Measurements from ENCODE around the gene PEAR1.

The PEAR1 gene

DNA sequence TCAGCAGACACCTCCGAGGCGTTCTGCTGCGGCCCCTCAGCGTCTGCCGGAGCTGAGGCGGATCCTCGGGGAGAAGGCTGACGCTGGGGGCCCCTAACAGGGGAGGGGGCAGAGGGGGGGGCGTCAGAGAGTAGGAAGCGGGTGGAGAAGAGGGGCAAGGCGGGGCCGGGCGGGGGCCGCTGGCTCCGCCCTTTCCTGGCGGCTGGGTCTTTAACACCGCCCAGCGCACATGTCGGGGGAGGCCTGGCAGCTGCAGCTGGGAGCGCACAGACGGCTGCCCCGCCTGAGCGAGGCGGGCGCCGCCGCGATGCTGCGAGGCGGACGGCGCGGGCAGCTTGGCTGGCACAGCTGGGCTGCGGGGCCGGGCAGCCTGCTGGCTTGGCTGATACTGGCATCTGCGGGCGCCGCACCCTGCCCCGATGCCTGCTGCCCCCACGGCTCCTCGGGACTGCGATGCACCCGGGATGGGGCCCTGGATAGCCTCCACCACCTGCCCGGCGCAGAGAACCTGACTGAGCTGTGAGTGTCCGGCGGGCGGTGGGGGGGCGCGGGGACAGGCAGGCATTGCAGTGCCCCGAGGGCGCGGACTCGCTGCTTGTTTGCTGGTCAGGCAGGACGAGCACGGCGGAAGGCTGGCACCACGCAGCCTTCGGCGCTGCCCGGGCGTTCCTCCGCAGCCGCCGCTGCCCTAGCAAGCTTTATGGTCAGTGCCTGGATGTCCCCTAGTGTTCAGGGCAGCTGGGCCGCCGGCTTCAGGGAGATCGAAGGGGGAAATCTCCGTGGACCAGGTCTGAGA lies 32.7 kb upstream of the PEAR1 start, which contains the start of gene NTRK1:
TSS of gene NTRK1 (plus strand) at position 238 of the 796 bp plus-strand sequence. CDS start at position 308, 70 bp downstream.
- no peak for DNase-seq

DNA sequence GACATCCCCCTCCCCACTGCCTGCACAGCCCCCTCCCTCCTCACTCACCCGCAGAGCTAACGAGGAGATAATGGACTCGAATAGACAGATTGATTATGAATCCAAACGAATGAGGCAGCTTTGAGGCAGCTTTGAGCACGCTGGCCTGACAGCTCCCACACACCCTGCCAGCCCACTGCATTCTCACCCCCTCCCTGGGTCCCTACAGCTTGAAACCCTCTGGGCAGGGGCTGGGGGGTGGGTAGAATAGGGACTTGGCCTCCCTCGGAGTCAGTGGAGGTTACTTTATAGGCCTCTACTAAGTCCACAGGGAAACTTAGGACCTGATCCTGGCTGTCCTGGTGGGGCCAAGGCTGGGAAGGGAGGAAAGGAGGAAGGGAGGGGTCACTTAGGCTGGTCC lies 30.9 kb upstream of the PEAR1 start:
- DNase-seq = no peak

DNA sequence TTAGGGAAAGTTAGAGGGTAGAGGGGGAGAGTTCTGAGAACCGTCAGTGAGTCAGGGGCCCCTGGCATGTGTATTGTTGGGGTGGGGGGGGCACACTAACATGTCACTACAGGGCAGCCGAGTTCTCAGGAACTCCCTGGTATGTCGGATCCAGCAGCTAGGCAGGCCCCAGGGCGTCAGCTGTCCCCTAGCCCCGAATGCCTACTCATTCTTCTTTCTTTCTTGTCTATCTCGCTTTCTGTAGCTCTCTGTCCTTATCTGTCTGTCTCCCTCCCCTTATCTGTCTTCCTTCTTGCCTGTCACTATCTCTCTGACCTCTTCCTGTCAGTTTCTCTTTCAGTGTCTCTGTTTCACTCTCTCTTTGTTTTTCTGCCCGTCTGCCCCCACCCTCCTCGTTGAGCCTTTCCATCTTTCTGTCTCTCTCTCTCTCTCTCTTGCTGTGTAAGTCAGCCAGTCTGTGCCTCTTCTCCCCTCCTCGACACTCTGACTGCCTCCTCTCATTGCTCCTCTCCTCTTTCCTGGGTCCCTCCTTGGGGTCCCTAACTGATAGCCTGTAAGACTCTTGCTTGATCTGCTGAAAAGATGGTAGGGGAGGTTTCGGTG lies 30.4 kb upstream of the PEAR1 start:
- no peak for DNase-seq

DNA sequence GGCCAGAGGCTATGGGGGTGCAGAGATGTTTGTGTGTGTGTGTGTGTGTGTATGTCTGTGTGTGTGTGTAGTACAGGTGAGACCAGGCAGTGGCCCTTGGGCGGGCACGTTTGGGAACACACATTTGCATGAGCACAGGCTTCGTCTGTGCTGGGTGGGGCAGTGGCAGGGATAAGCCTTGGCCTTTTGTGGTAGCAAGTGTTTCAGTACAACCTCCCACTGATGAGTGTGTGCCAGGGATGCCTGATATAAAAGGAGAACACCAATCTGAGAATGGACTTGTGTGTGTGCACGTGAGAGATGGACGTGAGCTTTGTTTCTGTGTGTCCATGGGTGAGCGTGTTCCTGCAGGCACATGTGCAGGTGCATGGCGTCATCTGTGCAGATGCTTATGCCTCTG lies 29.9 kb upstream of the PEAR1 start:
- DNase-seq = no peak

DNA sequence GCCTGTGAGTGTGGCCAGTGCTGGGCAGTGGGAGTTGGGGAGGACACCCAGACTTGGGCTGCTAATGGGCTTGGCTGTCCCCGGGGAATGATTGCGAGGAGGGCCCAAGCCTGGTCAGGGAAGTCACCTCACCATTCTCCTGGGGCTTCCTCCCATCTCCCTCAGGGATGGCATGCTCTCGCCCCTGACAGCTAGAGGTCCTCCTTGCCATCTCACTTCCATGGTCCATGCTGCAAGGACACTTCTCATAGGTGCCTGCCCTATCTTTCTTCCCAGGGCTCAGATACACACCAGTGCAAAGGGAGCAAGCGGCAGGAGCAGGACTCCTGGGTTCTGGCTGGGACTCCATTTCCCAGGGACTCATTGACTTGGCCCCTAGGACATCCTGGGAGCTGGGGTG lies 28.7 kb upstream of the PEAR1 start:
- peak in 1 of 2 experiments; percentile 16 for DNase-seq

DNA sequence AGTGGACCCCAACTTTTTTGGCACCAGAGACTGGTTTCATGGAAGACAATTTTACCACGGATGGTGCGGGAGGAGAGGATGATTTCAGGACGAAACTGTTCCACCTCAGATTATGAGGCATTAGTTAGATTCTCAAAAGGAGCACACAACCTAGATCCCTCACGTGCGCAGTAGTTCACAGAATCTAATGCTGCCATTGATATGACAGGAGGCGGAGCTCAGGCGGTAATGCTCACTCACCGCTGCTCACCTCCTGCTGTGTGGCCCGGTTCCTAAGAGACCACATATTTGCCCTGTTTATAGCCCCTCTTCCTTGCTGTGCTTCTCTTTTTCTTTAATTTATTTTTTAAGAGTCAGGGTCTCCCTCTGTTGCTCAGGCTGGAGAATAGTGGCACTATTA lies 28.3 kb upstream of the PEAR1 start:
- DNase-seq = no peak

DNA sequence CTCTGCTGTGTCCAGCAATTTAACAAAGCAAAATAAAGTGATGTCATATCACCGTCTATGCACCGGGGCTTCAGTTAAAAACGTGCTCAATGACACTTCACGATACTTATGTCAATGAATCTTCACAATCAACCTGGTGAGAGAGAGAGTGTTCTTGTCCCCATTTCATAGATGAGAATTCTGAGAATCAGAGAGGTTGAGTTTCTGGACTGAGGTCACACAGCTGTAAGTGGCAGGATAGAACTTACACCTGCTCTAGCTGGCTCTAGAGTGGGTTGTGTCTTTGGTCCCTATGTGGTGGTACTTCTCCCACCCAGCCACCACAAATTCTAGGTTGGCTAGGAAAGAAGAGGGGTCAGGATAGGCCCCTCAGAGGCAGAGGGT lies 27.7 kb upstream of the PEAR1 start:
- DNase-seq = no peak

DNA sequence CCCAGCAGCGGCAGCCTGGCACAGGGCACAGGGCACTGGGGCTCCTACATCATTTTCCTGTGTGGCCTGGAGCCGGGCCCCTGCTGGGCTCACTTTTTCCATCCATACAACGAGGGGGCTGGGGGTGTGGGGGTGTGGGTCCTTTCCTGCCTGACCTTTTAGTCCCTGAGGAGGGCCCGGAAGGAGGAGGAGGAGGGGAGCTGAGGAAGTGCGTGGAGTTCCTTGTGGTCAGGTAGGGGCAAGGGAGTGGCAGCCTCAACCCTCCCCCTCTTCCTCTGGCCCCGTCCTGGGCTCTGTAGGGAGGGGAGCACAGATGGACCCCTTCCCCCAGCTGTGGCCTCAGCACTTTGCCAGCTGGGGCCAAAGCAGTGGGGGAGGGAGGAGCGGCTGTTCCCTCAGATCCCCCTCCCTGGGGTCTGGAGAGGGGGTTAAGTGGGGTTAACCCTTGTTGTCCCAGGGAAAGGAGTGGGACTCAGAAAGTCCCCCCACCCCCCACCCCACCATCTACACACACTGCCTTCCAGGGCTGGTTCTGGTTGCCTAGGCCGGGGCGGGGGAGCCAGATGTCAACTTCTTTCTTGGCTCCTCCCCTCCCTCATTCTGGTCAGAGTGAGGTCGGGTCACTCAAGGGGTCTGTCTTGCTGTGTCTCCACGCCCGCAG lies 27.1 kb upstream of the PEAR1 start:
- no peak for DNase-seq

DNA sequence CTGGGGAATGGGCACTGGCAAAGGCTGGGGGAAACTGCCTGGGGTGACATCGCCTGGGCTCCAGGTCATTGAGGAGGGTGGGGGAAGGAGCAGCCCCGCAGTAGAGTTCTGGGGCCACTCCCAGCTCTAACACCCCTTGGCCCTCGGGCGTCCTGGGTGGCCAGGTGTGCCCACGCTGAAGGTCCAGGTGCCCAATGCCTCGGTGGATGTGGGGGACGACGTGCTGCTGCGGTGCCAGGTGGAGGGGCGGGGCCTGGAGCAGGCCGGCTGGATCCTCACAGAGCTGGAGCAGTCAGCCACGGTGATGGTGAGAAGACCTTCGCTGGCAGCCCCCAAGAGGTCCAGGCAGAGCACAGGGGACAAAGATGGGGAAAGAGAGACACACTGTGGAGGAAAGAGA lies 25.2 kb upstream of the PEAR1 start:
- no peak for DNase-seq

DNA sequence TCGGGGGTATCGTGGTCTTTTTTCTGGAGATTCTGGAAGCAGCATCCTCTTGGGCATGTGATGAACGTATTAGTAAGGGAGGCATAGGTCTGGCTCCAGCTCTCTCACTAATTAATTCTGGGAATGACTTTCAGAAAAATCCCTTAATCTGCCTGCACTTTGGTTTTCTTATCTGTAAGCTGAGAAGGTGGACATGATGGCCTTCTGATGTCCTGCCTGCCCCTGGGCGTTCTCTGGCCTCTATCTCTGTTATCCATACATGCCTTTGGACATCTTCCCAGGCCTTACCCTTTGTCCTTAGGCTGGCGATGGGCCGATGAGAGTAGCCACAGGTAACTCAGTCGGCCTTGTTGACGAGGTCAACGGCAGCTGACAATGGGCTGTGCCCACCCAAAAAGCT lies 24.1 kb upstream of the PEAR1 start:
- DNase-seq = no peak

DNA sequence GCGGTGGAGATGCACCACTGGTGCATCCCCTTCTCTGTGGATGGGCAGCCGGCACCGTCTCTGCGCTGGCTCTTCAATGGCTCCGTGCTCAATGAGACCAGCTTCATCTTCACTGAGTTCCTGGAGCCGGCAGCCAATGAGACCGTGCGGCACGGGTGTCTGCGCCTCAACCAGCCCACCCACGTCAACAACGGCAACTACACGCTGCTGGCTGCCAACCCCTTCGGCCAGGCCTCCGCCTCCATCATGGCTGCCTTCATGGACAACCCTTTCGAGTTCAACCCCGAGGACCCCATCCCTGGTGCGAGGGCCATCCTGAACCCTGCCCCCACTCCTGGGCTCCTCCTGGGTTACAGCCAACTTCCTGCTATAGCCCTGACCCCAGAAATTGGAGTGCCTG lies 19.9 kb upstream of the PEAR1 start:
- no peak for DNase-seq

DNA sequence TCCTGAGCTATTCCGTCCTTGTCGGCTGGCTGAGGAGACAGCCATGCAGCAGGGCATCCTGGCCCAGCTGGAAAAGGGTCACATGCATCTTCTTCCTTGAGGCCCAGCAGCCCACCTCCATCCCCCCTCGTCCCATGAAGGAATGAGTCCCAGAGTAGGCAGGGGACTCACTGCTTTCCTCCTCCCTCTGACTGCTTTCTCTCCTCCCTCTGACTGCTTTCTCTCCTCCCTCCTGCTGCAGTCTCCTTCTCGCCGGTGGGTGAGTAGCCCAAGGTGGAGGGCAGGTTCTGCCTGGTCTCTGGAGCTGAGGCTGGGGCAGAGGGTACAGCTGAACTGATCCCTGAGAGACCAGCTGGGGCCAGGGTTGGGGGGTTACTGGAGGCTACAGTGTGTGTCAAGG lies 19.4 kb upstream of the PEAR1 start:
- DNase-seq = no peak

DNA sequence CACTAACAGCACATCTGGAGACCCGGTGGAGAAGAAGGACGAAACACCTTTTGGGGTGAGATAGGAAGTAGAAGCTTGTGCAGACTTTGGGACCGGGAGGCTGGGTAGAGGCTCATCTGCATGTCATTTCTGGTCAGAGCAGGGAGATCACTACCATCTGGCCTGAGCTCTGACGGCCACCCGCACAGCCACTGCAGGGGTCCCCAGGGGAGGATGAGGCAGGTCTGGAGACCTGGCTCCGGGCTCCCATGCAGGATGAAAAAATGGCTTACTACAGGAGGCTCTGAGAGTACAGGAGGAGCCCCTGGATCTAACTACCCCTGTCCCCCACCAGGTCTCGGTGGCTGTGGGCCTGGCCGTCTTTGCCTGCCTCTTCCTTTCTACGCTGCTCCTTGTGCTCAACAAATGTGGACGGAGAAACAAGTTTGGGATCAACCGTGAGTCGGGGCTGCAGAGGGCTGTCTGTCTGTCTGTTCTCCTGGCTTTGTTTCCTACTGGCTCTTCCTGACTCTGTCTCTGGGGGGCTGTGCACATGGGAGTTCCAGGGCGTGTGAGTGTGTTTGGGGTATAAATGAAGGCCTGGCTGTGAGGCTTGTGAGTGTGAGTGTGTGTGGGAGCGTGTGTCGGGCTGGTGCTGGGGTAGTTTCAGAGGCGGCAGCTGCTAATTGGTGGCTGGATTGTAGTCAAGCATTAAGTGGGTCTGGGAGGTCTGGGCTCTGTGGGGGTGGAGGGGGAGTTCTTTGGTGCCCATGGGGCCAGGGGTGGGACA lies 18.8 kb upstream of the PEAR1 start:
- no peak for DNase-seq

DNA sequence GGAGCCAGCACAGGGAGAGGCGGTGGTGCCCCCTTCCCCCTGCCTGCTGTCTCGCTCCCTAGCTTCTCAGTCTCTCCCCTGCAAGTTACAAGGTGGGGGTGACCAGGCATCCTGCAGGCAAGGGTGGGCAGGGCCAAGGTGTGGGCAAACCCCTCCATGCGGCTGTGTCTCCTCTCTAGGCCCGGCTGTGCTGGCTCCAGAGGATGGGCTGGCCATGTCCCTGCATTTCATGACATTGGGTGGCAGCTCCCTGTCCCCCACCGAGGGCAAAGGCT lies 18.2 kb upstream of the PEAR1 start:
- DNase-seq = no peak

DNA sequence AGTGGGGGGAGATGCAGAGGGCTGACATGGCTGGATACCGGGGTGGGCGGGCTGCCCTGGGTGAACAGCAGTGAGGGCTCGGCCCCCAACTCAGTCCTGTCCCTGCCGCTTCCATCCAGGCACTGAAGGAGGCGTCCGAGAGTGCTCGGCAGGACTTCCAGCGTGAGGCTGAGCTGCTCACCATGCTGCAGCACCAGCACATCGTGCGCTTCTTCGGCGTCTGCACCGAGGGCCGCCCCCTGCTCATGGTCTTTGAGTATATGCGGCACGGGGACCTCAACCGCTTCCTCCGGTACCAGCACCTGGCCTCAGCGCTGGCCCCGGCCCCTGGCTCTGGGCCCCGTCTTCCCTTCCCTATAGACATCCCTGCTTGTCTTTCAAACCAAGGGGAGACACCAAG lies 17.2 kb upstream of the PEAR1 start:
- no peak for DNase-seq

DNA sequence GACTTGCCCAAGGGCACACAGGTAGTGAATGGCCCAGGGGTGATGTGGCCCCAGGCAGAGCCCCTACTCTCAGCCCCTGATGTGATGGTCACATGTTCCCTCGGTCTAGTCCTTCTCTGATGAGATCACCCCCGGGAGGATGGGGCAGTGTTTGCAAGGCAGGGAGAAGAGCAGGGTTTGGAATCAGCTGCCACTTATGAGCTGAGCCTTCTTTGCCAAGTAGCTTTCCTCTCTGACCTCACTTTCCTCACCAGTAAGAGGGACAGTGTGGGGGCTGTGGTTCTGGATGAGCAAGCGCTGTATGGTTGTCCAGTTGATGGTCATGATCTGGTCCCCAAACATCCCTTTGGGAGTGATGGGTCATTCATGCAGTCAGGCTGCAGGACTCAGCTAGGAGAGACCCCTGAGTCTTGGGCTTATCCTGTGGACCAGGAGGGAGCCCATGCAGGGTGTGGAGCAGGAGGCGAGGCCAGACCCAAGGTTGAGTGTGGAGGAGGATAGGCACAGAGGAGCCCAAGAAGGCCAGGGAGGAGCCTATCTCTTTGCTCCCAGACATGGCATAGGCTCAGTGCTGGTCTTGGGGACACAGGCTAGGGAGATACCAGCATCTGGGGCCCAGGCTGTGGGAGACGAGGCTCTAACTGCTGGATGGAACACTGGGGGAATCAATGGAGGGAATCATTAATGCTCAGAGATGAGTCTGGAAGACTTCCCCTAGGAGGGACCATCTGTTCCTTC lies 15.9 kb upstream of the PEAR1 start:
- DNase-seq = no peak

DNA sequence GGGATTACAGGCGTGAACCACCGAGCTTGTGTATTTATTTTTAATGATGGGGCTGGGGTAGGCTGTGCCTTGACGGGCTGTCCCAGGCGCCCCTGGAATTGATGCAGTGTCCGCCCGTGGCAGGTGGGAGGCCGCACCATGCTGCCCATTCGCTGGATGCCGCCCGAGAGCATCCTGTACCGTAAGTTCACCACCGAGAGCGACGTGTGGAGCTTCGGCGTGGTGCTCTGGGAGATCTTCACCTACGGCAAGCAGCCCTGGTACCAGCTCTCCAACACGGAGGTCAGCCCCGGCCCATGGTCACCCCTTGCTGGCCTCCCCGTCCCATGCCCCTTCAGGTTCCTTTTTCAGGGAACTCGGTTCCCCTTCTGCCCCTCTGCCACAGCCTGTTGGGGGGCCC lies 13.6 kb upstream of the PEAR1 start:
- no peak for DNase-seq

DNA sequence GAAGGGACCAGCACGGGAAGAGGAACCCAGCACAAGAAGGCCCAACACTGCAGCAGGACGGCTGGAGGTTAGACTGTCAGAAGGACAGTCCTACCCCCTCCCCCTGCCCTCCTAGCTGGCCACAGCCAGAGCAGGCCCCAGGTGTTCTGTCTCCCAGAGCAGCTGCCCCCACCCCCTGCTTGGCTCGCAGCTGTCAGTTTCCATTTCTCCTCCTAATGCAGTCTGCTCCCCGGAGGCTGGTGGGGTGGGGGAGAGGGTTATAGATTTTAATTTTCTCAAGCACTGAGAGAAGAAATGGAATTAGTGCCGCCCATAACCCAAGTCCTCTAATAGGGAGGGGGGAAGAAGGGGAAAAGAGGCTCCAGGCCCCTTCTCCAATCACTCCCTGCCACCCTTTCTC lies 13.0 kb upstream of the PEAR1 start:
- no peak for DNase-seq

DNA sequence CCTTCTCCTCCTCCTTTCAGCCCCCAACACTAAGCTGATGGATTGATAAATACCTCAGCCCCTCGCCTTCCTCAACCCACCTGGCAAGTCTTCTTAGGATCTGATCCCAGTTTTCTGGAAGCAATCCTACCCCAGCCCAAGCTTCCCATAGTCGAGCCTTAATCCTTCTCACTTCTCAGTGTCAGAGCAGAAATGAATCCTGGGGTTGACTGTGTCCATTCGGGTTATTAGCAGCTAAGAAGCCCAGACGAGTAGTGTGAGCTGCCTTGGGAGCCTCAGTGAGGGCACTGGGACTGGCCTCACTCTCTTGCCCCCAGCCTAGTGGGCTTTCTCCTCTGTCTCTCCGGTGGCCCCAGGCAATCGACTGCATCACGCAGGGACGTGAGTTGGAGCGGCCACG lies 12.4 kb upstream of the PEAR1 start:
- DNase-seq = no peak

DNA sequence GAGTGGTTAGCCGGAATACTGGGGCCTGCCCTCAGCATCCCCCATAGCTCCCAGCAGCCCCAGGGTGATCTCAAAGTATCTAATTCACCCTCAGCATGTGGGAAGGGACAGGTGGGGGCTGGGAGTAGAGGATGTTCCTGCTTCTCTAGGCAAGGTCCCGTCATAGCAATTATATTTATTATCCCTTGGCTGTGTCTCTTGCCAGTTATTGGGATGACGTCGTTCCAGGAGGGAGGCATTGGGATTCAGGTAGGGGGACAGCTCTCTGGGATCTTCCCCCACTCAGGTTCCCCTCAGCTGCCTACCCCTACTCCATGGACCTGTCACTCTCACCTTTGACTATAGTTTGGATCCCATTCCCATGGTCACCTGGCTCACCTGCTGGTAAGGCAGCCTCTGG lies 11.9 kb upstream of the PEAR1 start:
- no peak for DNase-seq

DNA sequence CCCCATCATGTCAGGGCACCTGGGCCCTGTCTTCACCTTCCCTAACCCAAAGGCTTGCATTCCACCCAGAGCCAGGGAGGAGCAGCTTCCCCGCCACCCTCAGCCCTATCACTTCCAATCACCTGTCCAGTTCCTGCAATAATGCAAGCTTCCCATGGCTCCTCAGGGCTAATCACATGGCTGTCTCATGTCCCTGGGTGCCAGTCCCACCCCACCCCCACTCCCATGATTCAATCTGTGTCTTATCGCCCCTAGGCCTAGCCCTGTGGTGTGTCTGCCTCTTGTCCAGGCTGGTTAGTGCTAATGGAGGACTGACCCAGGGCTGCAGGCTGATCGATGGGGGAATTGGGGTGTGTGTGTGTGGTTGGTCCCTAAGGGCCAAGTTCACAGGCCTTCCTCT lies 11.0 kb upstream of the PEAR1 start:
- no peak for DNase-seq

DNA sequence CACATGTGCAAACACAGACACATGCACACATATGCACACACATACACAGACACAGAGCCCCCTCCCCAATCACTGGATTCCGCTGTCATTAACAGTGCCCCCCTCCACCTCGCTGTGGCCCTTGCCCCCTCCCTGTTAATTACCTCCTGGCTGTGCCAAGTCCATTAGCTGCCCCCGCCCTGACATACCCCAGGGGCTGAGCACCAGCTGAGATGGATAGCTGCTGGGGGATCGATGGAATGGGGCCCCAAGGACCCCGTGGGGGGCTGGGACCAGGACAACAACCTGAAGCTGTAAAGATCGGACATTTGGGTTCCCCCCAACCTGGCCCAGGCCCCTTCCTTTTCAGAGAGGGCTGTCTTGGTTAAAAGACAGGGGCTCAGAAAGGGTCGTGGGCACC lies 9.6 kb upstream of the PEAR1 start:
- DNase-seq = no peak

DNA sequence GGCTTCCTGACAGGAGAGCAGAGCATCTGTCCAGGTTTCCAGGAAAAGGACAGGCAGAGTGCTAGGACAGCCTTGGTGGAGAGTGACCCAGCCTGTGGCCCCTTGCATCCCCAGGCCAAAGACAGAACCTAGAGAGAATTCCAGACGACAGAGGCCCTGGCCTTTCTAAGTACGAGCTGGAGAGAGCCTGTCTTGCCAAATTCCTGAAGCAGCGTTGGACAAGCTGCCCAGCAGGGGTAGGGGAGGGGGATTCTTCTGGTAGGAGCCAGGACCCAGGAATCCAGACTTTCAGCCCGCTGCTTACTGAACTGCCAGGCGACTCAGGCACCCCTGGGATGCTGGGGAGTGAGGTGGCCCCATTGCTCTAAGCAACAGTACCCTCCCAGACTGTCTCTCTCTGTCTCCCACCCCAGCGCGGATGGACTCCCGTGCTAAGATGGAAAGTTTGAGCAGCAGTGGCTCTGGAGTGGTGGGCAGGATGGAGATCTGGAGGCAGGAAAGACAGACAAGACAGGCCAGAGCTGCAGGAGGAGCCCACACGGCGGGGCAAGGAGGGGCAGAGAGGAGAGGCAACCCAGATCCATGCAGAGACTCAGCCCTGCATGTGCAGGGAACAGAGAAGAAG lies 8.8 kb upstream of the PEAR1 start:
- no peak for DNase-seq

All from SW 1271 (cell line).